Spleen (tissue), 7 donors: ENCODE data around the gene DPM2.

ENCODE experiments used
- POLR2A ChIP-seq, 3 donors: fragments of 450-650 bp; IDR thresholded peaks; one replicate each; pipeline ENCODE4 v1.5.1; 2017; ENCODE audit warnings: antibody characterized with exemption in 3 of 3, mild to moderate bottlenecking in 1 of 3
- POLR2AphosphoS5 ChIP-seq, 3 donors: sonication (generic); formaldehyde crosslinking; IDR thresholded peaks; one replicate each; pipeline ENCODE4 v1.5.1; 2017; ENCODE audit warnings: antibody characterized with exemption in 3 of 3
- TF ChIP-seq, protein P1 (sequence below), 11 experiments: fragments of 200-600 bp in 7 of 11; fragments of 450-650 bp in 4 of 11; sonication (generic) in 4 of 11; IDR thresholded peaks in 8 of 11; conservative IDR thresholded peaks in 3 of 11; 1 replicate in 7 of 11; 2 replicates in 4 of 11; pipeline versions ENCODE4 v1.4.0 to v1.8.0; 2016 to 2021; ENCODE audit warnings: antibody characterized with exemption in 11 of 11, inconsistent platforms in 4 of 11, mild to moderate bottlenecking in 1 of 11
- donor health status: DM: no; HTN: no; CAD: no; lungs with moderate emphysema.
- donor health status: DM: no; HTN: no; CAD: no.
- donor health status: DM: no; HTN: no; CAD: no.

GRCh38 chr9:127905004-127905728 lies 32.5 kb downstream of the DPM2 start:
- no peak for TF ChIP-seq POLR2A (IDR thresholded peaks at IDR 0.05)
- peak in 2 of 3 donors; percentile 10 to 57 for TF ChIP-seq POLR2AphosphoS5 (IDR thresholded peaks at IDR 0.05)
- TF ChIP-seq, protein P1, sequence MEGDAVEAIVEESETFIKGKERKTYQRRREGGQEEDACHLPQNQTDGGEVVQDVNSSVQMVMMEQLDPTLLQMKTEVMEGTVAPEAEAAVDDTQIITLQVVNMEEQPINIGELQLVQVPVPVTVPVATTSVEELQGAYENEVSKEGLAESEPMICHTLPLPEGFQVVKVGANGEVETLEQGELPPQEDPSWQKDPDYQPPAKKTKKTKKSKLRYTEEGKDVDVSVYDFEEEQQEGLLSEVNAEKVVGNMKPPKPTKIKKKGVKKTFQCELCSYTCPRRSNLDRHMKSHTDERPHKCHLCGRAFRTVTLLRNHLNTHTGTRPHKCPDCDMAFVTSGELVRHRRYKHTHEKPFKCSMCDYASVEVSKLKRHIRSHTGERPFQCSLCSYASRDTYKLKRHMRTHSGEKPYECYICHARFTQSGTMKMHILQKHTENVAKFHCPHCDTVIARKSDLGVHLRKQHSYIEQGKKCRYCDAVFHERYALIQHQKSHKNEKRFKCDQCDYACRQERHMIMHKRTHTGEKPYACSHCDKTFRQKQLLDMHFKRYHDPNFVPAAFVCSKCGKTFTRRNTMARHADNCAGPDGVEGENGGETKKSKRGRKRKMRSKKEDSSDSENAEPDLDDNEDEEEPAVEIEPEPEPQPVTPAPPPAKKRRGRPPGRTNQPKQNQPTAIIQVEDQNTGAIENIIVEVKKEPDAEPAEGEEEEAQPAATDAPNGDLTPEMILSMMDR (IDR thresholded peaks at IDR 0.05 in 8 of 11, conservative IDR thresholded peaks at IDR 0.05 in 3 of 11) = no peak
